Erythroblast (primary cell): Measurements from ENCODE around the gene NDNF.

ENCODE experiments used
- DNase-seq, 2 experiments: peaks; one replicate each; lab custom pipeline; 2025; lab: John Stamatoyannopoulos, UW
- GATA1 ChIP-seq: IDR thresholded peaks from 2 replicates; pipeline ENCODE4 v1.6.1; 2011; ENCODE audit warnings: low read depth, mild to moderate bottlenecking, control low read depth, low read length, moderate library complexity
- POLR2A ChIP-seq: IDR thresholded peaks from 2 replicates; pipeline ENCODE4 v1.6.1; 2011; ENCODE audit warnings: mild to moderate bottlenecking, low read length

Gene NDNF

GRCh38 chr4:121088867-121089266 is 16.5 kb upstream of the NDNF start:
- no peak for DNase-seq
- no peak for TF ChIP-seq POLR2A
- no peak for TF ChIP-seq GATA1

- no peak for DNase-seq
- TF ChIP-seq GATA1 (no peak), POLR2A (no peak)
Measured at GRCh38 chr4:121079376-121079775, 7.0 kb upstream of the NDNF start.

- TF ChIP-seq POLR2A = no peak
- TF ChIP-seq GATA1 = no peak
- DNase-seq = no peak
Measured at GRCh38 chr4:121077496-121077895, 5.2 kb upstream of the NDNF start.

- DNase-seq = no peak
- TF ChIP-seq GATA1 = no peak
- no peak for TF ChIP-seq POLR2A
Measured at GRCh38 chr4:121076416-121076815, 4.1 kb upstream of the NDNF start.

- TF ChIP-seq GATA1 (no peak), POLR2A (no peak)
- DNase-seq = no peak
Measured at GRCh38 chr4:121073672-121074381, 1.5 kb upstream of the NDNF start.

- no peak for TF ChIP-seq POLR2A
- TF ChIP-seq GATA1 = no peak
- no peak for DNase-seq
Measured at GRCh38 chr4:121073004-121073435, 685 bp upstream of the NDNF start.

GRCh38 chr4:121071640-121072223 is 603 bp downstream of the NDNF start:
- no peak for DNase-seq
- no peak for TF ChIP-seq GATA1
- TF ChIP-seq POLR2A = no peak

GRCh38 chr4:121070696-121071639 is 1.4 kb downstream of the NDNF start:
- no peak for TF ChIP-seq GATA1
- TF ChIP-seq POLR2A = no peak
- DNase-seq = peak in 1 of 2 experiments; percentile 2

GRCh38 chr4:121070274-121070673 is 2.1 kb downstream of the NDNF start:
- no peak for DNase-seq
- TF ChIP-seq GATA1 (no peak), POLR2A (no peak)

GRCh38 chr4:121069430-121069829 is 2.9 kb downstream of the NDNF start:
- DNase-seq = no peak
- TF ChIP-seq GATA1 (no peak), POLR2A (no peak)

GRCh38 chr4:121064482-121064881 is 7.9 kb downstream of the NDNF start:
- no peak for DNase-seq
- no peak for TF ChIP-seq GATA1

GRCh38 chr4:121062521-121062920 is 9.8 kb downstream of the NDNF start:
- TF ChIP-seq POLR2A (no peak), GATA1 (no peak)

GRCh38 chr4:121061861-121062260 is 10.5 kb downstream of the NDNF start:
- no peak for TF ChIP-seq POLR2A
- no peak for DNase-seq

More at GRCh38 chr4:121062521-121062920, 9.8 kb downstream of the NDNF start:
- no peak for DNase-seq

GRCh38 chr4:121061215-121061614 is 11.1 kb downstream of the NDNF start:
- TF ChIP-seq GATA1 = no peak
- TF ChIP-seq POLR2A = no peak
- no peak for DNase-seq
